Raji (cell line): ENCODE data around the gene MS4A14.
A peak's percentile ranks its signal among the peaks of the same experiment; 100 is the strongest.

ENCODE experiments used
- POLR2A ChIP-seq: IDR thresholded peaks from 2 replicates; pipeline ENCODE4 v1.6.1; 2011; ENCODE audit warnings: low read depth, low read length, control low read depth; ENCODE audit not compliant: insufficient read depth

Gene MS4A14

GRCh38 chr11:60447070-60447469 is 50.8 kb downstream of the MS4A14 start:
- TF ChIP-seq POLR2A, result no peak

- TF ChIP-seq POLR2A, result no peak
Observed at GRCh38 chr11:60447846-60448245, 51.6 kb downstream of the MS4A14 start.

GRCh38 chr11:60454212-60454611 is 58.0 kb downstream of the MS4A14 start:
- TF ChIP-seq POLR2A, result no peak

GRCh38 chr11:60455531-60456042 is 59.3 kb downstream of the MS4A14 start, which contains the start of gene MS4A1:
Gene MS4A1, plus strand, starts transcription at chr11:60455847. Its CDS starts 6,528 bp downstream, at chr11:60462375.
- TF ChIP-seq POLR2A, result peak; percentile 93

GRCh38 chr11:60457576-60457975 is 61.3 kb downstream of the MS4A14 start:
- peak; percentile 67 for TF ChIP-seq POLR2A

GRCh38 chr11:60459345-60459744 is 63.1 kb downstream of the MS4A14 start:
- no peak for TF ChIP-seq POLR2A
